ENCODE data around the gene DSCAML1.

The DSCAML1 gene

GRCh38 chr11:117441146-117441975 lies 355.7 kb downstream of the DSCAML1 start:
- no peak overlapping the region for H3K27ac ChIP-seq
- no peak for TF ChIP-seq CTCF (conservative IDR thresholded peaks at IDR 0.05)

- no peak overlapping the region for H3K27ac ChIP-seq
- TF ChIP-seq CTCF (conservative IDR thresholded peaks at IDR 0.05), result no peak
Measured at GRCh38 chr11:117440258-117440657, 356.8 kb downstream of the DSCAML1 start.

- no peak for TF ChIP-seq CTCF (conservative IDR thresholded peaks at IDR 0.05)
- H3K27ac ChIP-seq, result no peak overlapping the region
Measured at GRCh38 chr11:117439256-117439655, 357.8 kb downstream of the DSCAML1 start.

DNA sequence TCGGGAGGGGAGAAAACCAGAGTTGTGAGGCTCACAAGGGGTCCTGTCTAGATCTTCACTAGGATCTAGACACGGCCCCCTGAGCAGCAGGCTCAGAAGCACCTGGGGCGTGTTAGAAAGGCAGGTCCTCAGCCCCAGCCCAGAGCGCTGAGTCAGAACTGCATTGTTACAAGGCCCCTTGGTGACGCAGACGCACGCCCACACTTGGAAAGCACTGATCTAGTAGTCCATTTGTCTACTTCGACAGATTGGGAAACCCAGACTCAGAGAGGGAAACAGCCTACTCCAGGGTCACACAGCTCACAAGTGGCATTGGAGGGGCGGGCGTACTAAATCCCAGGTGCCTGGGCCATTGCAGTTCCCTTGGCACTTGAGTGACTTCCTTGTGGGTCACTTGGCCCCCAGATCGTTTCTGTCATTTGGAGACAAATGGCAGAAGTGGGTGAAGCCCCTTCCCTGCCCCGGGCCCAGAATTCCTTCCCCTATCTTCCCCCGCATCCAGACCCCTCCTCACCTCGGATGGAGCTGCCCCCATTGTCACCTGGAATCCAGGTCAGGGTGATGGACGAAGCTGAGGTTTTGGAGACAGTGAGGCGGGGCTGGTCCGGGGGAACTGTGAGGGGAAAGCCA lies 358.5 kb downstream of the DSCAML1 start:
- H3K27ac ChIP-seq, result no peak overlapping the region
- no peak for TF ChIP-seq CTCF (conservative IDR thresholded peaks at IDR 0.05)

DNA sequence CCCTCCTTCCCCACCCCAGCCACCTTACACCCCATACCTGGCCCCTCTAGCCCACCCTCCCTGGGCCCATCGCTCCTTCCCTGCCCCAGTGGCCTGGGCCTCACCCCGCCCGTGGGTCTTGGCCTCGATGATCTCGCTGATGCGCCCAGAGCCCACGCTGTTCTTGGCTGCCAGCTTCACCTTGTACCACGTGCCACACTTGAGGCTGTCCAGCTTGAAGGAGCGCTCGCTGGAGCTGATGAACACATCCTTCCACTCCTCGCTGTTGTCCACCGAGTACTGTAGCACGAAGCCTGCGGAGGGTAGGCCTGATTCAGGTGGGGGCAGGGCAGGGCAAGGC lies 359.3 kb downstream of the DSCAML1 start:
- TF ChIP-seq CTCF (conservative IDR thresholded peaks at IDR 0.05), result no peak
- H3K27ac ChIP-seq, result no peak overlapping the region

GRCh38 chr11:117437041-117437790 lies 359.8 kb downstream of the DSCAML1 start:
- TF ChIP-seq CTCF (conservative IDR thresholded peaks at IDR 0.05), result no peak

DNA sequence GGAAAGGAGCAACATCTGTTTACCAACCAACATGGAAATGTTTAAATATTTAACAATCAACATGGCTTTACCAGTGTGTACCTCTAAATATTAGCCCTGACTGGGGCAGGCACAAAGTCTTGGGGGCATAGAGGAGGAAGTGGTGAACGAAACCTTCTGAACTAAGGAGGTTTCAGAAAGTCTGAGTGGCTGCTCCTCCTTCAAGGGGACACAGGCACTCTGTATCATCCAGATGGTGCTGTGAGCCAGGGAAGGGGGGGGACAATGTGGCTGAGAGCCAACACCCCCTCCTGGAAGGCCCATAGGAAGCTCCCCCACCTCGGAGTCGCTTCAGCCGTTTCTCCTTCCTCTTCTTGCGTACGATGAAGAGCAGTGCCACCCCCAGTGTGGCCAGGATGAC lies 361.7 kb downstream of the DSCAML1 start:
- no peak overlapping the region for H3K27ac ChIP-seq
- TF ChIP-seq CTCF (conservative IDR thresholded peaks at IDR 0.05), result no peak

More at GRCh38 chr11:117437041-117437790, 359.8 kb downstream of the DSCAML1 start:
- no peak overlapping the region for H3K27ac ChIP-seq

Measured in VCaP (cell line).